ENCODE results near the gene HNRNPU. TPM values are rescaled to one million over a fixed set of nuclear protein-coding genes. Genes with fewer than 3 reads are reported as not detected.

The HNRNPU gene
- total RNA-seq, 1 donor from 2014 or later: 299 TPM

DNA sequence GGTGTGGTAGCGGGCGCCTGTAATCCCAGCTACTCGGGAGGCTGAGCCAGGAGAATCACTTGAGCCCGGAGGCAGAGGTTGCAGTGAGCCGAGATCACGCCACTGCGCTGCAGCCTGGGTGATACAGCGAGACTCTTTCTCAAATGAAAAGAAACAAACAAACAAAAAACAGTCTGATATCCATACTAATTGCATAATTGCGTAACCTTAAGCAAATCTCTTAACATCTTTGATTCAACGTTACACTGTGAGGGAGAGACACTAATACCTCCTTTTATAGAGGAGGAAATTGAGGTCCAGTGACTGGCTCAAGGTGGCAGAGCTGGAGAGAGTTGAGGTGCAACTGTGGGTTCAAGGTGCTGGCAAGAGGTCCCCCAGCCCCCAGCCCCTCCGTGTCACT, 41.5 kb downstream of the HNRNPU start:
- no peaks in the 10 kb centered on the region for H3K4me1 Mint-ChIP-seq (ENCODE audit: unreplicated experiment)

GRCh38 chr1:244821134-244821533, 43.2 kb downstream of the HNRNPU start:
- TF ChIP-seq, protein P1, sequence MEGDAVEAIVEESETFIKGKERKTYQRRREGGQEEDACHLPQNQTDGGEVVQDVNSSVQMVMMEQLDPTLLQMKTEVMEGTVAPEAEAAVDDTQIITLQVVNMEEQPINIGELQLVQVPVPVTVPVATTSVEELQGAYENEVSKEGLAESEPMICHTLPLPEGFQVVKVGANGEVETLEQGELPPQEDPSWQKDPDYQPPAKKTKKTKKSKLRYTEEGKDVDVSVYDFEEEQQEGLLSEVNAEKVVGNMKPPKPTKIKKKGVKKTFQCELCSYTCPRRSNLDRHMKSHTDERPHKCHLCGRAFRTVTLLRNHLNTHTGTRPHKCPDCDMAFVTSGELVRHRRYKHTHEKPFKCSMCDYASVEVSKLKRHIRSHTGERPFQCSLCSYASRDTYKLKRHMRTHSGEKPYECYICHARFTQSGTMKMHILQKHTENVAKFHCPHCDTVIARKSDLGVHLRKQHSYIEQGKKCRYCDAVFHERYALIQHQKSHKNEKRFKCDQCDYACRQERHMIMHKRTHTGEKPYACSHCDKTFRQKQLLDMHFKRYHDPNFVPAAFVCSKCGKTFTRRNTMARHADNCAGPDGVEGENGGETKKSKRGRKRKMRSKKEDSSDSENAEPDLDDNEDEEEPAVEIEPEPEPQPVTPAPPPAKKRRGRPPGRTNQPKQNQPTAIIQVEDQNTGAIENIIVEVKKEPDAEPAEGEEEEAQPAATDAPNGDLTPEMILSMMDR (IDR thresholded peaks at IDR 0.05): no peak
- no peaks in the 10 kb centered on the region for H3K9me3 Mint-ChIP-seq (ENCODE audit: unreplicated experiment)
- no peaks in the 10 kb centered on the region for H3K4me1 Mint-ChIP-seq (ENCODE audit: unreplicated experiment)
- H3K4me3 Mint-ChIP-seq (ENCODE audit: unreplicated experiment): no peak overlapping the region
- H3K27me3 Mint-ChIP-seq (ENCODE audit: unreplicated experiment): peaks cover 5% of the 10 kb centered on the region
- H3K36me3 Mint-ChIP-seq (ENCODE audit: unreplicated experiment): no peaks in the 10 kb centered on the region
- H3K27ac Mint-ChIP-seq (ENCODE audit: unreplicated experiment): no peak overlapping the region
- DNase-seq (ENCODE audit: extremely low spot score, unreplicated experiment): no peak

More for the DNA sequence above, 41.5 kb downstream of the HNRNPU start:
- Mint-ChIP-seq H3K4me3 (ENCODE audit: unreplicated experiment) (no peak overlapping the region), H3K27ac (ENCODE audit: unreplicated experiment) (no peak overlapping the region), H3K36me3 (ENCODE audit: unreplicated experiment) (no peaks in the 10 kb centered on the region), H3K27me3 (ENCODE audit: unreplicated experiment) (no peaks in the 10 kb centered on the region), H3K9me3 (ENCODE audit: unreplicated experiment) (no peaks in the 10 kb centered on the region)
- DNase-seq (ENCODE audit: extremely low spot score, unreplicated experiment): no peak
- TF ChIP-seq, protein P1 (IDR thresholded peaks at IDR 0.05): no peak

GRCh38 chr1:244820131-244820530, 44.2 kb downstream of the HNRNPU start:
- peaks cover 5% of the 10 kb centered on the region for H3K27me3 Mint-ChIP-seq (ENCODE audit: unreplicated experiment)
- H3K4me1 Mint-ChIP-seq (ENCODE audit: unreplicated experiment): peaks cover 4% of the 10 kb centered on the region
- TF ChIP-seq, protein P1 (IDR thresholded peaks at IDR 0.05): no peak
- H3K36me3 Mint-ChIP-seq (ENCODE audit: unreplicated experiment): no peaks in the 10 kb centered on the region
- H3K4me3 Mint-ChIP-seq (ENCODE audit: unreplicated experiment): no peak overlapping the region
- H3K9me3 Mint-ChIP-seq (ENCODE audit: unreplicated experiment): no peaks in the 10 kb centered on the region
- H3K27ac Mint-ChIP-seq (ENCODE audit: unreplicated experiment): no peak overlapping the region
- DNase-seq (ENCODE audit: extremely low spot score, unreplicated experiment): no peak

DNA sequence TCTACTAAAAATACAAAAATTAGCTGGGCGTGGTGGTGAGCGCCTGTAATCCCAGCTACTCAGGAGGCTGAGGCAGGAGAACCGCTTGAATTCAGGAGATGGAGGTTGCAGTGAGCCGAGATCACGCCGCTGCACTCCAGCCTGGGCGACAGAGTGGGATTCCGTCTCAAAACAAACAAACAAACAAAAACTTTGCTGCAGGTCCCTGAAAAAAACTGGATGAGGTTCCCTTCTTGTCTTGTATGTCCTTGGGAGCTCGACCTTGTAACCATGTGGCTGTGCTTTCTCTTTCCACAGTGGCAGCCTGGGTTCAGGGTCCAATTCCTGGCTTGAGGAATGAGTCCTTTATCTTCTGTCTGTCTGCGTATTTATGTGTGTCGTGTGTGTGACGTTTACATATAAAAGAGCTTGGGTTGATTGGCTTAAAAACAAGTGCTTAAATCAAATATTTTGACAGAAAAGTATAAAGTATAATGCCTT, 46.9 kb downstream of the HNRNPU start:
- Mint-ChIP-seq H3K4me3 (ENCODE audit: unreplicated experiment) (no peak overlapping the region), H3K36me3 (ENCODE audit: unreplicated experiment) (no peaks in the 10 kb centered on the region), H3K27me3 (ENCODE audit: unreplicated experiment) (peaks cover 14% of the 10 kb centered on the region), H3K27ac (ENCODE audit: unreplicated experiment) (no peak overlapping the region), H3K4me1 (ENCODE audit: unreplicated experiment) (peaks cover 4% of the 10 kb centered on the region), H3K9me3 (ENCODE audit: unreplicated experiment) (no peaks in the 10 kb centered on the region)
- no peak for DNase-seq (ENCODE audit: extremely low spot score, unreplicated experiment)
- TF ChIP-seq, protein P1 (IDR thresholded peaks at IDR 0.05): no peak

- H3K27me3 Mint-ChIP-seq (ENCODE audit: unreplicated experiment): peaks cover 14% of the 10 kb centered on the region
- no peak overlapping the region for H3K27ac Mint-ChIP-seq (ENCODE audit: unreplicated experiment)
- peak overlapping the region; percentile 30 for H3K4me3 Mint-ChIP-seq (ENCODE audit: unreplicated experiment)
- H3K9me3 Mint-ChIP-seq (ENCODE audit: unreplicated experiment): no peaks in the 10 kb centered on the region
- TF ChIP-seq, protein P1 (IDR thresholded peaks at IDR 0.05): no peak
- no peak for DNase-seq (ENCODE audit: extremely low spot score, unreplicated experiment)
- H3K36me3 Mint-ChIP-seq (ENCODE audit: unreplicated experiment): no peaks in the 10 kb centered on the region
- H3K4me1 Mint-ChIP-seq (ENCODE audit: unreplicated experiment): peaks cover 4% of the 10 kb centered on the region
Measured at GRCh38 chr1:244815600-244816099, 48.7 kb downstream of the HNRNPU start.

Measured in osteocyte (in vitro differentiated cells).